ENCODE data around the gene CNNM2. TPM values are rescaled to one million over a fixed set of nuclear protein-coding genes. Genes with fewer than 3 reads are reported as not detected.

Gene CNNM2
- total RNA-seq, 2 donors from 2014 or later, result 14.7 to 17.9 TPM

GRCh38 chr10:102919992-102920739 is 2.1 kb downstream of the CNNM2 start:
- peak overlapping the region; percentile 82 for H3K4me3 Mint-ChIP-seq

DNA sequence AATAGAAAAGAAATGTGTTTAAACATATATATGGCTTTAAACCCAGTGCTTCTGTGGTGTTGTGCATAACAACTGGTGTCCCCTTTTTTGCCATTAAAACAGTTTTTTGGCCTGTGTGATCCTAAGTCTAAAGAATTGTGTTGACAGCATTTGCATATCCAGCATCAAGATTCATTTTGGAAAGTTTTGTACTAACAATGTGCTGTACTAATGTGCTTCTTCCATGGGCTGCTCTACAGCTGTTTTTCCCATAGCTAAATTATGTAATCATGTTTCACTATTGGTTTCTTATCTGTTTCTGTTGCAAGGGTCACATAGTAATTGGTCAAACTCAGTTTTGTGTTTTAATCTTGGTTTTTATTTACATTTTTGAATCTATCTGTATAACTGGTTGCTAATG is 5.5 kb downstream of the CNNM2 start:
- Mint-ChIP-seq H3K4me1 (peaks cover 22% of the 10 kb centered on the region), H3K27ac (no peak overlapping the region), H3K9me3 (no peaks in the 10 kb centered on the region), H3K36me3 (ENCODE audit: low read depth) (peaks cover 12% of the 10 kb centered on the region), H3K27me3 (ENCODE audit: insufficient read depth) (peaks cover 18% of the 10 kb centered on the region), H3K4me3 (no peak overlapping the region)
- H3K27me3 ChIP-seq (ENCODE audit: control insufficient read depth, insufficient read depth, low read length, poor library complexity, severe bottlenecking), result peaks cover 22% of the 10 kb centered on the region
- no peak for TF ChIP-seq CTCF (conservative IDR thresholded peaks at IDR 0.05)
- no peak for DNase-seq
- H3K36me3 ChIP-seq (ENCODE audit: control insufficient read depth, insufficient read depth, low read length), result no peaks in the 10 kb centered on the region
- H3K9ac ChIP-seq (ENCODE audit: extremely low read depth, low read length, poor library complexity, severe bottlenecking), result no peak overlapping the region
- H3K27ac ChIP-seq (ENCODE audit: low read depth, low read length), result no peak overlapping the region
- H3K4me3 ChIP-seq (ENCODE audit: low read length), result no peak overlapping the region
- no peaks in the 10 kb centered on the region for H3K4me1 ChIP-seq (ENCODE audit: control insufficient read depth, insufficient read depth, low read length)
- H3K9me3 ChIP-seq (ENCODE audit: control insufficient read depth, low read length), result no peaks in the 10 kb centered on the region

More at GRCh38 chr10:102919992-102920739, 2.1 kb downstream of the CNNM2 start:
- 23 to 37% methylated on average over 2 to 6 of the region's 9 CpGs for WGBS, 2 experiments (ENCODE audit: insufficient coverage in 1 of 2, insufficient read length in 1 of 2)
- peaks cover 28% of the 10 kb centered on the region for H3K27me3 ChIP-seq (ENCODE audit: control insufficient read depth, insufficient read depth, low read length, poor library complexity, severe bottlenecking)
- peak overlapping the region; percentile 39 for H3K9ac ChIP-seq (ENCODE audit: extremely low read depth, low read length, poor library complexity, severe bottlenecking)
- peaks cover 1% of the 10 kb centered on the region for H3K36me3 Mint-ChIP-seq (ENCODE audit: low read depth)
- no peaks in the 10 kb centered on the region for H3K36me3 ChIP-seq (ENCODE audit: control insufficient read depth, insufficient read depth, low read length)
- H3K4me1 Mint-ChIP-seq, result peaks cover 25% of the 10 kb centered on the region
- H3K9me3 ChIP-seq (ENCODE audit: control insufficient read depth, low read length), result no peaks in the 10 kb centered on the region
- no peaks in the 10 kb centered on the region for H3K4me1 ChIP-seq (ENCODE audit: control insufficient read depth, insufficient read depth, low read length)
- no peaks in the 10 kb centered on the region for H3K9me3 Mint-ChIP-seq
- peak overlapping the region; percentile 85 for H3K4me3 ChIP-seq (ENCODE audit: low read length)
- no peak overlapping the region for H3K27ac Mint-ChIP-seq
- DNase-seq, result peak; percentile 68
- no peak for TF ChIP-seq CTCF (conservative IDR thresholded peaks at IDR 0.05)
- no peak overlapping the region for H3K27ac ChIP-seq (ENCODE audit: low read depth, low read length)
- H3K27me3 Mint-ChIP-seq (ENCODE audit: insufficient read depth), result peaks cover 28% of the 10 kb centered on the region

GRCh38 chr10:102926842-102927241 is 8.7 kb downstream of the CNNM2 start:
- H3K36me3 ChIP-seq (ENCODE audit: control insufficient read depth, insufficient read depth, low read length), result no peaks in the 10 kb centered on the region
- Mint-ChIP-seq H3K27ac (no peak overlapping the region), H3K4me3 (no peak overlapping the region), H3K9me3 (no peaks in the 10 kb centered on the region), H3K36me3 (ENCODE audit: low read depth) (peaks cover 18% of the 10 kb centered on the region), H3K27me3 (ENCODE audit: insufficient read depth) (no peaks in the 10 kb centered on the region), H3K4me1 (no peaks in the 10 kb centered on the region)
- no peaks in the 10 kb centered on the region for H3K4me1 ChIP-seq (ENCODE audit: control insufficient read depth, insufficient read depth, low read length)
- no peak overlapping the region for H3K4me3 ChIP-seq (ENCODE audit: low read length)
- 92 to 98% methylated on average over 4 of the region's 6 CpGs for WGBS, 2 experiments (ENCODE audit: insufficient coverage in 1 of 2, insufficient read length in 1 of 2)
- H3K27me3 ChIP-seq (ENCODE audit: control insufficient read depth, insufficient read depth, low read length, poor library complexity, severe bottlenecking), result no peaks in the 10 kb centered on the region
- no peak overlapping the region for H3K27ac ChIP-seq (ENCODE audit: low read depth, low read length)
- no peak for TF ChIP-seq CTCF (conservative IDR thresholded peaks at IDR 0.05)
- H3K9me3 ChIP-seq (ENCODE audit: control insufficient read depth, low read length), result no peaks in the 10 kb centered on the region
- no peak for DNase-seq
- H3K9ac ChIP-seq (ENCODE audit: extremely low read depth, low read length, poor library complexity, severe bottlenecking), result no peak overlapping the region
